ENCODE data around the gene USP16.
"Not testable (repeated sequence)": the region's sequence is repeated elsewhere in the genome, so short reads cannot be mapped to it uniquely, and the experiment has no call there.

Gene USP16

GRCh38 chr21:29024474-29025327 lies at the start of gene USP16:
TSS of gene USP16 (plus strand) at chr21:29024668. CDS start at chr21:29027914, 3,246 bp downstream.
- DNase-seq (ENCODE audit: low spot score) = peak; percentile 95

GRCh38 chr21:28975397-28975796 lies 49.1 kb upstream of the USP16 start:
- no peak for DNase-seq (ENCODE audit: low spot score)

GRCh38 chr21:28979092-28979491 lies 45.4 kb upstream of the USP16 start:
- no peak for DNase-seq (ENCODE audit: low spot score)

- no peak for DNase-seq (ENCODE audit: low spot score)
Observed at GRCh38 chr21:28982637-28983036, 41.8 kb upstream of the USP16 start.

- no peak for DNase-seq (ENCODE audit: low spot score)
Observed at GRCh38 chr21:28986677-28987076, 37.8 kb upstream of the USP16 start.

GRCh38 chr21:28988146-28988545 lies 36.3 kb upstream of the USP16 start:
- DNase-seq (ENCODE audit: low spot score) = not testable (repeated sequence)

- DNase-seq (ENCODE audit: low spot score) = peak; percentile 3
Observed at GRCh38 chr21:28991861-28992525, 32.5 kb upstream of the USP16 start.

- peak; percentile 95 for DNase-seq (ENCODE audit: low spot score)
Observed at GRCh38 chr21:28992526-28993292, 31.8 kb upstream of the USP16 start, which contains the start of gene LTN1. TSS of gene LTN1 (minus strand) at chr21:28992877. CDS start at chr21:28992805, 72 bp downstream.

- DNase-seq (ENCODE audit: low spot score) = no peak
Observed at GRCh38 chr21:28993293-28993629, 31.2 kb upstream of the USP16 start.

- peak; percentile 91 for DNase-seq (ENCODE audit: low spot score)
Observed at GRCh38 chr21:29002442-29003144, 21.9 kb upstream of the USP16 start.

GRCh38 chr21:29005696-29006095 lies 18.8 kb upstream of the USP16 start:
- DNase-seq (ENCODE audit: low spot score) = no peak

GRCh38 chr21:29007135-29007534 lies 17.3 kb upstream of the USP16 start:
- DNase-seq (ENCODE audit: low spot score) = no peak

GRCh38 chr21:29007810-29008209 lies 16.7 kb upstream of the USP16 start:
- DNase-seq (ENCODE audit: low spot score) = no peak

GRCh38 chr21:29008367-29008766 lies 16.1 kb upstream of the USP16 start:
- DNase-seq (ENCODE audit: low spot score) = no peak

- not testable (repeated sequence) for DNase-seq (ENCODE audit: low spot score)
Observed at GRCh38 chr21:29011236-29011635, 13.2 kb upstream of the USP16 start.

- DNase-seq (ENCODE audit: low spot score) = no peak
Observed at GRCh38 chr21:29017639-29018237, 6.7 kb upstream of the USP16 start.

- DNase-seq (ENCODE audit: low spot score) = no peak
Observed at GRCh38 chr21:29018540-29018939, 5.9 kb upstream of the USP16 start.

- DNase-seq (ENCODE audit: low spot score) = no peak
Observed at GRCh38 chr21:29022166-29022565, 2.3 kb upstream of the USP16 start.

GRCh38 chr21:29025328-29025713 lies 853 bp downstream of the USP16 start:
- no peak for DNase-seq (ENCODE audit: low spot score)

GRCh38 chr21:29029524-29029923 lies 5.1 kb downstream of the USP16 start:
- no peak for DNase-seq (ENCODE audit: low spot score)

GRCh38 chr21:29030909-29031308 lies 6.4 kb downstream of the USP16 start:
- no peak for DNase-seq (ENCODE audit: low spot score)

- no peak for DNase-seq (ENCODE audit: low spot score)
Observed at GRCh38 chr21:29033301-29033700, 8.8 kb downstream of the USP16 start.
